HuH-7 (cell line): ENCODE data around the gene HOXA5.

ENCODE experiments used
- DNase-seq: peaks from one replicate; pipeline ENCODE4 v3.0.0; 2011; ENCODE audit warnings: low spot score

HOXA5 gene

GRCh38 chr7:27132978-27133377 is 10.5 kb downstream of the HOXA5 start:
- no peak for DNase-seq

- no peak for DNase-seq
Measured at GRCh38 chr7:27132214-27132613, 11.3 kb downstream of the HOXA5 start.

- no peak for DNase-seq
Measured at GRCh38 chr7:27131390-27131819, 12.1 kb downstream of the HOXA5 start.

GRCh38 chr7:27130540-27131389 is 12.7 kb downstream of the HOXA5 start, which contains the start of gene HOXA4:
HOXA4 (minus strand) TSS chr7:27130757; CDS start chr7:27130733, 24 bp downstream.
- DNase-seq: peak; percentile 93

GRCh38 chr7:27129729-27130539 is 13.5 kb downstream of the HOXA5 start:
- no peak for DNase-seq

GRCh38 chr7:27128776-27129728 is 14.4 kb downstream of the HOXA5 start:
- no peak for DNase-seq

GRCh38 chr7:27128034-27128433 is 15.4 kb downstream of the HOXA5 start:
- DNase-seq: no peak

GRCh38 chr7:27126596-27127327 is 16.7 kb downstream of the HOXA5 start:
- DNase-seq: no peak

GRCh38 chr7:27125986-27126394 is 17.5 kb downstream of the HOXA5 start:
- no peak for DNase-seq

- DNase-seq: no peak
Measured at GRCh38 chr7:27124902-27125689, 18.4 kb downstream of the HOXA5 start.

- no peak for DNase-seq
Measured at GRCh38 chr7:27124096-27124901, 19.2 kb downstream of the HOXA5 start.

- no peak for DNase-seq
Measured at GRCh38 chr7:27123477-27124053, 19.9 kb downstream of the HOXA5 start.

- DNase-seq: no peak
Measured at GRCh38 chr7:27123007-27123476, 20.4 kb downstream of the HOXA5 start.

GRCh38 chr7:27122077-27122910 is 21.2 kb downstream of the HOXA5 start:
- peak; percentile 73 for DNase-seq

- no peak for DNase-seq
Measured at GRCh38 chr7:27121684-27122076, 21.8 kb downstream of the HOXA5 start.

GRCh38 chr7:27119412-27119911 is 24.0 kb downstream of the HOXA5 start:
- no peak for DNase-seq

- no peak for DNase-seq
Measured at GRCh38 chr7:27118580-27118979, 24.9 kb downstream of the HOXA5 start.
